K562 (cell line): ENCODE data around the gene UBE2D2.

Experiments used
- FOXM1 ChIP-seq, 2 experiments: fragments of 450-650 bp in 1 of 2; sonication (generic) in 1 of 2; formaldehyde crosslinking in 1 of 2; IDR thresholded peaks; 2 replicates each; pipeline versions ENCODE4 v1.6.1 to v1.9.0; 2017 to 2022; ENCODE audit warnings: low read depth in 2 of 2, mild to moderate bottlenecking in 2 of 2, missing genetic modification reagents in 1 of 2, moderate library complexity in 1 of 2
- NRF1 ChIP-seq, 2 experiments: fragments of 450-650 bp; IDR thresholded peaks in 1 of 2; conservative IDR thresholded peaks in 1 of 2; 2 replicates each; pipeline ENCODE4 v1.6.1; 2014; ENCODE audit warnings: mild to moderate bottlenecking in 2 of 2
- TCF7 ChIP-seq: sonication (generic); IDR thresholded peaks from 2 replicates; pipeline ENCODE4 v1.6.1; 2016; ENCODE audit warnings: antibody characterized with exemption, borderline replicate concordance

- no peak for TF ChIP-seq TCF7
- no peak for TF ChIP-seq FOXM1 (IDR thresholded peaks at IDR 0.05; ENCODE audit: low read depth)
- TF ChIP-seq FOXM1 (CRISPR knock-in tag; IDR thresholded peaks at IDR 0.05; ENCODE audit: low read depth), result no peak
- no peak for TF ChIP-seq NRF1 (conservative IDR thresholded peaks at IDR 0.05 in 1 of 2, IDR thresholded peaks at IDR 0.05 in 1 of 2)
These were observed 10.4 kb downstream of the UBE2D2 start for GRCh38 chr5:139571543-139571942.
